Measurements from ENCODE around the gene AGO3.
"Not testable (repeated sequence)": the region's sequence is repeated elsewhere in the genome, so short reads cannot be mapped to it uniquely, and the experiment has no call there.

The AGO3 gene

DNA sequence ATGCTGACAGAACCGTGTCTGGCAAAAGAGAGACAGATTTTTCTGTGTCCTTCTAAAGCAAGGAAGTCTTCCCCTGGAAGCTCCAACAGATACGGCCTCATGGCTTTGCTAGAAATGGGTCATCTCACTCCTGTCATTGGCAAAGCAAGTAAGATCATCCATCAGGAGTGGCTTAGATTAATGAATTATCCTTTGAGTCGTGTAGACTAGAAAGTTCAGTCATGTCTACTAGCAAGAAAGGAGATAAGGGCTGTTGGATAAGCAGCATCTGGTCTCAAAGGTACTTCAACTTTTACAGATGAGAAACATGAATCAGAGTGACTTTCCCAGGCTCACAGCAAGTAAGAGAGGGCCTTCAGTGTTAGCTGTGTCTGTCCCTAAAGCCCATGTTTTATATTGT lies 3.4 kb upstream of the AGO3 start:
- DNase-seq, result no peak

GRCh38 chr1:35929730-35930592 lies 944 bp upstream of the AGO3 start:
- DNase-seq, result peak; percentile 39

GRCh38 chr1:35931446-35932157 lies 697 bp downstream of the AGO3 start:
- DNase-seq, result no peak

GRCh38 chr1:35932158-35932636 lies 1.3 kb downstream of the AGO3 start:
- no peak for DNase-seq

DNA sequence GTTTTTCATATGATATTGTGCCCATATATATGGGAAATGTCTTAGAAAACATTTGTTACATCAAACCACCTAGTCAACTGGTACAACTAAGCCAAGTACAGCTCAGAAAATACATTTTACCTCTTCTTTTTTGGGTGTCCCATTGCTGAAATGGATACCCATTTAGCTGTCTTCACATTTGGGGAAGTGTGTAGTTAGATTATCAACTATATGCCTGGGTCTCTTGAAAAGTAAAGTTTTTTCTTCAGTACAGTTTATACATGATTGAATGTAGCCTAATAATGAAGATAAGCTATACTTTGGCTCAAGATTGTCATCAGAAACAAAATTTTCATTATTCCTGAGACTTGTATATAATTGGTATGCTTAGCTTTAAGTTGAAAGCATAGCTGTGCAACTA lies 2.0 kb downstream of the AGO3 start:
- DNase-seq, result no peak

DNA sequence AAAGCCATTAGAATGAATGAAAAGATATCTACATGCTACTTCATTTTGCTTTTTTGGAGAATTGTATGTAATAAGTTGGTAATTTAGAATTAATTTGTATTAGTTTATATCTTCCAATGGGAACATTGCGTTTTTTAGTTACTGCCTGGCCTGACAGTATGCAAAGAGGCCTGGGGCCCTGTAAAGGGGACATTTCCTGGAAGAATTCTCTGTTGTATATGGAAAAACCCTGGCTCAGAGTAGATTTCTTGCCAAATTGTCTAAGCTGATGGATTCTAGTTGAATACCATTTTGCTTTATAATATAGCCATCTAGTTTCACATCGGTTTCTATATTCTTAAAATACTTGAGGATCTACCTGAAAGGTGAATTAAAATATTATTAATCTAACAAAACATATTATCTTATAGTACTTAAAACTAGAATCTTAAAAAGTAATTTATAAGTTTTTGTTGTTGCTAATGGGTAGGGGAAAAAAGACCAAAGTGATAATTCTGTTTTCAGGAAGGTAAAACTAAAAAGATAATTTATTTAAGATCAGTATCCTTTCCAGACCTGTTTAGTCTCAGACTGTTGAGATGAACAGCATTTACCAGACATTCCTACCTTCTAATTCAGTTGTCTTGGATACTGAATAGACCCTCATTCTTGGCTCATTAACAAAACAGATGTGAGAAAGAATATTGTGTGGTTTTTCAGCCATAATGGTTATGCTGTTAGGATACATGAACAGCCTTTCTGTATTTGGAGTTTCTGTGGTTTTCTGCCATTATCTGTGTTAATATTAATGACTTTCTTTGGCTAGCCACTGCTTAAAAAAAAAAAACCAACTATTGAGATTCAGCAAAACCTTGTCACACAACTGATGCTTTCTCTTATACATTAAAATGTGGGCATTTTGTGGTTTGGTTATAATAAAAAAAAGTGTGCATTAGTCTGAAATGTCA lies 4.8 kb downstream of the AGO3 start:
- peak; percentile 38 for DNase-seq

GRCh38 chr1:35936838-35937237 lies 5.9 kb downstream of the AGO3 start:
- no peak for DNase-seq

DNA sequence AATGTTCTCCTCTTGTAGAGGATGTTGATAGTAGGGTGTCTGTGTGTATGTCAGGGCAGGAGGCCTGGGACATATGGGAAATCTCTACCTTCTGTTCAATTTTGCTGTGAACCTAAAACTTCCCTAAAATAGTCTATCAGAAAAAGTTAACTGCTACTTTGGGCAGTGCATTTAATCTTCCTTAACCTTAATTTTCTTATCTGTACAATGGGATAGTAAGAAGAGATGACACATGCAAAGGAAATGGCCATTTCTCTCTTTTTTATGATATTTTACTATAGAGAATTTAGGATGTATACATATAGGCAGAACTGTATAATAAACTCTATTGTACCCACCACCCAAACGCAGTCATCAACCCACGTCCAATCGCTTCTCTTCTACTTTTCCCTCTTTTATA lies 8.6 kb downstream of the AGO3 start:
- DNase-seq, result no peak

GRCh38 chr1:35945327-35945726 lies 14.4 kb downstream of the AGO3 start:
- DNase-seq, result no peak

GRCh38 chr1:35947547-35947946 lies 16.6 kb downstream of the AGO3 start:
- no peak for DNase-seq

DNA sequence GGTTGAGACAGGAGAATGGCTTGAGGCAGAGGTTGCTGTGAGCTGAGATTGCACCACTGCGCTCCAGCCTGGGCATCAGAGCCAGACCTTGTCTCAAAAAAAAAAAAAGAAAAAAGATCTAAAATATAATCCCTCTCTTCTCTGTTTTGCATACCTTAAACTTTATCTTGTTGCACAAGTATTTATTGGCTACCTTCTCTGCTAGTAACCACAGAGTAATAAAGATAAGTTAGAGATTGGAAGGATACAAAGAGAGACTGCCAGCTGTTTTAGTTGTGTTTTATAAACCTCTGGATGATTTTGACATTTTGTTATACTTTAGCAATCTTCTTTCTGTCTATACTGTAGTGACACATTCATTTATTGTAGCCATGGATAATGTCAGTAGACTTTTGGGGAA lies 27.7 kb downstream of the AGO3 start:
- no peak for DNase-seq

DNA sequence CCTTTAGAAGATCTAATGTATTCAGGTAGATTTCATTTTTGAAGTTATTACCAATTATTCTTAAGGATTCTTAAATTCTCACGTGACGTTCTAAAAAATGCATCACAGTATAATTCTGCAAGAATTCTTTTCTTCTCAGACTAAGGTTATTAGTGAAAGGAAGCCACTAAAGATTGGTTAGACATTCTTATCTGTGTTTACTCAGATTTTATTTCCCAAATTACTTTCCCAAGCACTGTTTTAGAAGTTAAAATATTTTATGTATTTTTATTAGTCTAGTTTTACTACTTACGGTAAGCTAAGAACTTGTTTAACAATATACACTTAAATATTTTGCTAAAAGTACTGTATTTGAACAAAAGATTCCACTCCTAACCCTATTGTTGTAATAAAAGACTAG lies 28.4 kb downstream of the AGO3 start:
- DNase-seq, result no peak

- no peak for DNase-seq
Measured at GRCh38 chr1:35962952-35963351, 32.0 kb downstream of the AGO3 start.

DNA sequence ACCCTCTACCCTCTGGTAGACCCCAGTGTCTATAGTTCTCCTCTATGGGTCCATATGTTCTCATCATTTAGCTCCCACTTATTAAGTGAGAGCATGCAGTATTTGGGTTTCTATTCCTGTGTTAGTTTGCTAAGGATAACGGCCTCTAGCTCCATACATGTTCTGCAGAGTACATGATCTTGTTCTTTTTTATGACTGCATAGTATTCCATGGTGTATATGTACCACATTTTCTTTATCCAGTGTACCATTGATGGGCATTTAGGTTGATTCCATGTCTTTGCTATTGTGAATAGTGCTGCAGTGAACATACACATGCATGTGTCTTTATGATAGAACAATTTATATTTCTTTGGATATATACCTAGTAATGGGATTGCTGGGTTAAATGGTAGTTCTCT lies 33.4 kb downstream of the AGO3 start:
- not testable (repeated sequence) for DNase-seq

- no peak for DNase-seq
Measured at GRCh38 chr1:35968396-35968795, 37.5 kb downstream of the AGO3 start.

DNA sequence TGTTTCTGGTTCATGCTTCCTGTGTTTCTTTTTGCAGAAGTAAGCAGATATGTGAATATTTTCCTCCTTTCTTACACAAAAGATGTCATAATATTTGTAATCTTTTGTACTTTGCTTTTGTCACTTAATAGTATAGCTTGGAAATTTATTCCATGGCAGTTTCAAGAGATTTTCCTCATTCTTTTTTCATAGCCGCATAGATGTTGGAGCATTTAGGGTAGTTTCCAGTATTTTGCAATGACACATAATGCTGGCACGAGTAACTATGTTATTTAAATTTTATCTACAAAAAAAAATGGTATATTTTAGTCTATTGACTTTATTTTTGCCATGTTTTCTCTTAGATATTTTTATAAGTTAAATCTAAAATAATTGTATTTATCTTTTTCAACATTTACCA lies 40.7 kb downstream of the AGO3 start:
- no peak for DNase-seq

DNA sequence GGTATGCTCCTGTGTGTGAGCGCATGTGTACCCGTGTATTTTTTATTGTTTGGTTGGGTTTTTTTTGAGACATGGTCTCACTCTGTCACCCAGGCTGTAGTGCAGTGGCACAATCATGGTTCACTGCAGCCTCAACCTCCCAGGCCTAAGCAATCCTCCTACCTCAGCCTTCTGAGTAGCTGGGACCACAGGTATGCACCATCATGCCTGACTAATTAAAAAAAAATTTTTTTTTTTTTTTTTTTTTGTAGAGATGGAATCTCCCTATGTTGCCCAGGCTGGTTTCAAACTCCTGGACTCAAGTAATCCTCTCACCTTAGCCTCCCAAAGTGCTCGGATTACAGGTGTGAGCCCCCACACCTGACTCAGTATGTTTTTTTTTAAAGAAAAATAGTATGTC lies 41.7 kb downstream of the AGO3 start:
- DNase-seq, result not testable (repeated sequence)

DNA sequence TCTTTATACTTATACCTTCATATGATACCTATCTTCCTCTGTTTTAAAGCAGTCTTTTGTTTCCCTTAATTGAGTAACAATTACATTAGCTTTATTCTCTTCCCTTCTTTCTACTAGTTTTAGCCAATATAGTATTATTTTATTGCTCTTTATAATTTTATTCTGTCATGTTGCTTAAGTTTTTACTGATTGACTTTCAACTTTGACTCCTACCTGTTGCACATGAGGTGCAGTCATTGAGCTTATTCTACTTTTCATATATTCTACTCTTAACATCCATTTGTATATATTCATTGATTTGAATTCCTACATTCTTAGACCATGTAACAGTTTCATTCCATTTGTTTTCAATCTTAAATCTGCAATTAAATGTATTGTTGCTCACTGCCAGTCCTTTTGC lies 49.2 kb downstream of the AGO3 start:
- no peak for DNase-seq

DNA sequence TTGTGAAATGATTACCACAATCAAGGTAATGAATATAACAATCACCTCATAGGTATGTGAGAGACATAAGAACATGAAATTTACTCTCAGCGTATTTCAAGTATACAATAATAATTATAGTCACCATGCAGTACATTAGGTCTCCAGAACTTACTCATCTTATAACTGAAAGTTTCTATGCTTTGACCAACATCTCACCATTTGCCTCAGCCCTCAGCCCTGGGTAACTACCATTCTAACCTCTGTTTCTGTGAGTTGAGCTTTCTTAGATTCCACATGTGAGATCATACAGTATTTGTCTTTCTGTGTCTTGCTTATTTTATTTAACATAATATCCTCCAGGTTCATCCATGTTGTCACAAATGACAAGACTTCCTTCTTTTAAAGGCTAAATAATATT lies 57.3 kb downstream of the AGO3 start:
- DNase-seq, result no peak

DNA sequence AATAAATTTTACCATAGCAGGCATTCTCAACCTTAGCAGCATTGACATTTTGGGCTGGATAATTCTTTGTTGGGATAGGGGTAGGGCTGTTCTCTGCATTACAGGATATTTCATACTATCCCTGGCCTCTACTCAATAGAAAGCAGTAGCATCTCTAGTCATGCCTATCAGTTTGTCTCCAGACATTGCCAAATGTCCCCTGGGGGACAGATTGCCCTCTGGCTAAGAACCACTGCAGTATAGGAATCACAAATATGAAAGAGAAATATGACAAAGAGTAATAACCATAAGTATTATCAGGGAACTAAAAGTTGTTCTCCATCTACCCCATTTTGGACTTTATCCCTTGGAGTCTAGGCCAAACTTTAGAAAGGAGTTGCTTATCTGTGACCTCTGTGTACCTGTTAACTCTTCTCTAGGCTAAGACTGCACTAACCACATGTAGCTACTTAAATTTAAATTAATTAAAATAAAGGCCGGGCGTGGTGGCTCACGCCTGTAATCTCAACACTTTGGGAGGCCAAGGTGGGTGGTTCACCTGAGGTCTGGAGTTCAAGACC lies 76.1 kb downstream of the AGO3 start:
- DNase-seq, result no peak

- no peak for DNase-seq
Measured at GRCh38 chr1:36007741-36008140, 76.8 kb downstream of the AGO3 start.

DNA sequence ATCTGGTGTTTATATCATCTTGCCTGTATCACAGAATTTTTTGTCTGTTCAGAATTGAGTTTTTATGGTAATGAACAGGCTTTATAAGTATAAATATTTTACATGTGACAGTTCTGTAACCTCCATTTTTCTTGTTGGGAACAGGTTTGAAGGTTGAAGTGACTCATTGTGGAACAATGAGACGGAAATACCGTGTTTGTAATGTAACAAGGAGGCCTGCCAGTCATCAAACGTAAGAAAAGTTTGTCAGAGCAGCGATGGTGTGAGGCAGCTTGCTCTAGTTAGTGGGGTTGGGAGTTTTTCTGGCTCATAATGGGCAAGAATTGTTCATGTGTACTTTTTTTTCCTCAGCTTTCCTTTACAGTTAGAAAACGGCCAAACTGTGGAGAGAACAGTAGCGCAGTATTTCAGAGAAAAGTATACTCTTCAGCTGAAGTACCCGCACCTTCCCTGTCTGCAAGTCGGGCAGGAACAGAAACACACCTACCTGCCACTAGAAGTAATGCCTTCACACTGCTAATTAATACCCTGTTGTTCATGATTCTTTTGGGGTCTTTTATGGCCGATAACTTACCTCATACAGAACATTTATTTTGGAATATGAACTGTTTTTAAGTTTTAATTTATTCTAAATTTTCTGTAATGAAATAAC lies 77.8 kb downstream of the AGO3 start:
- DNase-seq, result peak; percentile 55
